HG03196 (cell line): ENCODE results near the gene ACAD8.

ENCODE experiments used
- ATAC-seq: cut with Tn5 transposase; IDR thresholded peaks from one replicate; pipeline ENCODE4 v1.9.1; 2021; ENCODE audit not compliant: unreplicated experiment

The ACAD8 gene

DNA sequence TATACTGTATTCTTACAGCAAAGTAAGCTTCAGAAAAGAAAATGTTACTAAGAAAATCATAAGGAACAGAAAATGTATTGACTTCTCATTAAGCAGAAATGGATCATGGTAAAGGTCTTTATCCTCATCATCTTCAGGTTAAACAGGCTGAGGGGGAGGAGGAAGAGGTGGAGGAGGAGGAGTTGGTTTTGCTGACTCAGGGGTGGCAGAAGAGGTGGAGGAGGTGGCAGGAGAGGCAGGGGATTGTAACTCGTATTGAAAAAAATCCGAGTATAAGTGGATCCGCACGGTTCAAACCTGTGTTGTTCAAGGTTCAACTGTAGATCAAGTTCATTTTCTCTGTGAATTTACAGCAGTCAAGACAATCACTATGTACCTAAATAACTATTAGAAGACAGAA lies 35.8 kb downstream of the ACAD8 start:
- ATAC-seq, result no peak

DNA sequence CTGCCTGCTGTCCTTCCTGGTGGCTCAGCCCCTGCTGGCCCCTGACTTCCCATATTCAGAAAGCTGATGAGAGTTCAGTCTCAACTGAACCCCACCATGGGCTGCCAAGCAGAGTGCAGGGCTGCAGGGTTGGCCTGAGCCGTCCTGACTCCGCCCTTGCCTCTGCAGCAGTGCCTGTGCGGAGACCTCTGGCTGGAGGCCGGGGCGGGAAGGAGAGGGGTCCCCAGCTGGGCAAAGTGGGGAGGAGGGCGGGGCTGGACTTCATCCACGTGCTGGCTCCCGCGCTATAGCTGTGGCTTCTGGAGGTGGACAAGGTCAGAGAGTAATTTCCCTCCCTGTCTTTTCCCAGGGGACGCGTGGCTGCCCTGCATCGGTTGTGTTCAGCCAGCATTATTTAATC lies 36.4 kb downstream of the ACAD8 start:
- no peak for ATAC-seq

DNA sequence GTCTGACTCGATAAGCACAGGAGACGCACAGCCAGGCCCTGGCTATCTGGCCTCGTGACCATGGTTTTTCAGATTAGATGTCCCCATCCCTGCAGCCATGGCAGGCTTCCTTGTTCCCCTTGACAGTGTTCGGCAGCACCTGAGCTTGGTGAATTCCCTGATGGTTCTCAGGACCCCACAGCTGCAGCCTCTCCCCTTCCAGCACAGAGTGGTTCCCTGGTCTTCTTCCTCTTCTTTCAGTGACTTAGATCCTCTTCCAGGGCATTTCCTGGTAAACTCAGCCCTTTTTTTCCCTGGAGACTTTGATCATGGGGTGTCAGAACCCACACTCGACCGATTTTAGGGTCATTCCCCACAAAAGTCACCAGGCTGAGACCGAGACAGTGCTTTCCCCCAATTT lies 37.3 kb downstream of the ACAD8 start:
- no peak for ATAC-seq

DNA sequence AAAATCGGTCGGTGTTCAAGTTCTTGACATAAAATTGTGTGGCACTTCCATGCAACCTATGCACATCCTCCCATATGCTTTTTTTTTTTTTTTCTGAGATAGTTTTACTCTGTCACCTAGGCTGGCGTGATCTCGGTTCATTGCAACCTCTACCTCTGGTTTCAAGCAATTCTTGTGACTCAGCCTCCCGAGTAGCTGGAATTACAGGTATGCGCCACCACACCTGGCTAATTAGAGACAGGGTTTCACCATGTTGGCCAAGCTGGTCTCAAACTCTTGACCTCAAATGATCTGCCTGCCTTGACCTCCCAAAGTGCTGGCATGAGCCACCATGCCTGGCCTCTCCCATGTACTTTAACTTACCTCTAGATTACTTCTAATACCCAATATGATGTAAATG lies 37.8 kb downstream of the ACAD8 start:
- ATAC-seq, result no peak

DNA sequence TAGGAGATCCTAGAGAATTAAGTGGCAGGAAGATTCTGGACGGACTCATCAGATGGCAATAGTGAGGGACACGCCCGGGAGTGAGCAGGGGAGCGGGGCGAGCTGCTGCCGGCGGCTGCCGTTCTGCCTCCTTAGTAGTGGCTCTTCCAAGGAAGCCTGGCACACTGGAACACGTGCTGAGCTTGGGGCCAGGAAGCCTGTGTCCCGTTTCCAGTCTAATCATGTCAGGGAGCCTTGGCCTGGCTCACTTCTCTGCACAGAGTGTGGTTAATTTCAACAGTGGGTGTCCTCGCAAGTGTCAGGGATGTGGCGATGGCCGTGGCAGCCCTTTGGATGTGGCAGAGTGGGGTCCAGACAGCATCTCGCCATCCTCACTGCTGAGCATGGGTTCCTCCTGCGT lies 39.3 kb downstream of the ACAD8 start:
- ATAC-seq, result no peak

DNA sequence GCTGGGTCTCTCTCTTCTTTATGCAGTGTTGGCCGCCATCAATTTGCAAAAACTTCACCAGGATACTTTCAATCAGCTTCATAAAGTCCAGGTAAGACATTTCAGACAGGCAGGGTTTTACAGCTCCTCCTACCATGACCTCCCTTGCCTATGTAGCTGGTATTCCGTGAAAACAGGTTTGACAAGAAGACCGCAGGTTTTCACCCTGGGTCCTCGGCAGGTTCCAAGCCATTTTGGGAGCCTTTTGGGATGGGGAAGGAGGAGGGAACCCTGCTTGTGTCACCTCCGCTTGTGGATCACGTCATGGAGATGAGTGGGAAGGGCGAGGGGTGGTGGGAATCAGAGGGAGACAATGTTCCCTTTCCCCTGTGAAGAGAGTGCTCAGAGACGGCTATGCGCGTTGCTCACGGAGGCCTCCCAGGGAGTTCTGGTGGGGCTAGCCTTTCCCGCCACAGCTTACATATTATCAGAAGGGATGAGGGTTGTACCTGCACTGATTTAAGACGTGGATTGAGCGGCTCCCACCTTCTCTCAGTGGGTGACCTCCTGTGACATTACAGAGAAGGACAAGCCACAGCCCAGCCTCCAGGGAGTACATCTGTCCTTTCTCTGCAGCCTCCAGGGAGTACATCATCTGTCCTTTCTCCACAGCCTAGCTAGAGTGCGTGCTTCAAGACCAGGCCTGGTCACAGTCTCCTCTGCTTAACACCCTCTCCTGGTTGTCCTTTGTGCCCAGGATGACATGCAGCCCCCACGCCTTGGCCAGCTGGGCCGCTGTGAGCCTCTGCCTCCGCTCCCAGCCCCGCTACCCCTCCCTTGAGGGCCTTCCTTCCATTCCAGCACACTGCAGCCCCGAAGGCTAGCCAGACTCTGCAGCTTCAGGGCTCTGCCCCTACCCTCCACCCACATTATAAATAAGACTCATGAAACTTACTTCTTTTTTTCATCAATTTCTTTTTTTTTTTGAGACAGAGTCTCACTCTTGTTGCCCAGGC lies 40.0 kb downstream of the ACAD8 start:
- no peak for ATAC-seq

DNA sequence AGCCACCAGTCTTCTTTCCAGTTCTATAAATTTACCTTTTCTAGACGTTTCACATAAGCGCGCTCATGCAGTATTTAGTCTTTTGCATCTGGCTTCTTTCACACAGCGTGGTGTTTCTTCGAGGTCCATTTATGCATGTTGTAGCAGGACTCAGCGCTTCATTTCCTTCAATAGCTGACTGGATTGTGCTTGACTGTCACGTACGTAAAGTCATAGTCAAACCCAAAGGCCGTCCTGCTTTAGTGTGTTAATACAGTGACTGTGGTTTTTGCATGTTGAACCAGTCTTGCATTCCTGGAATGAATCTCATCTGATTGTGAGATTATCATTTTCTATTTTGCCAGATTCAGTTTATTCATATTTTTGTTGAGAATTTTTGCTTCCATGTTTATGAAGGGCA lies 41.3 kb downstream of the ACAD8 start:
- ATAC-seq, result no peak

DNA sequence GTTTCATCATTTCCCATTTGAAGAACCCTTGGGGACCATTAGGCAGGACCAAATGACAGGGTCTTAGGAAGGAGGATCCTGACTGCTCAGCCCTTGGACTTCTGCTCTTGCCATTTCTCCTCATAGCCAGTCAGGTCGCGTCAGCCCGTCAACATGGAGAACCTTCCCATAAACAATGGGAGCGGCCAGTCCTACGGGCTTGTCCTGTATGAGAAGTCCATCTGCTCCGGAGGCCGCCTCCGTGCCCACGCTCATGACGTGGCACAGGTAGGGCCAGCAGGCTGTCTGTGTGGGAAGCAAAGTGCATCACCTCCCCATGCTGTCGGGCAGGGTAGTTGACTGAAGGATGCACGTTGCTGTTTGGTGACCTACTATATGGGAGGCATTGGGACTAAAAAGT lies 58.9 kb downstream of the ACAD8 start:
- no peak for ATAC-seq

DNA sequence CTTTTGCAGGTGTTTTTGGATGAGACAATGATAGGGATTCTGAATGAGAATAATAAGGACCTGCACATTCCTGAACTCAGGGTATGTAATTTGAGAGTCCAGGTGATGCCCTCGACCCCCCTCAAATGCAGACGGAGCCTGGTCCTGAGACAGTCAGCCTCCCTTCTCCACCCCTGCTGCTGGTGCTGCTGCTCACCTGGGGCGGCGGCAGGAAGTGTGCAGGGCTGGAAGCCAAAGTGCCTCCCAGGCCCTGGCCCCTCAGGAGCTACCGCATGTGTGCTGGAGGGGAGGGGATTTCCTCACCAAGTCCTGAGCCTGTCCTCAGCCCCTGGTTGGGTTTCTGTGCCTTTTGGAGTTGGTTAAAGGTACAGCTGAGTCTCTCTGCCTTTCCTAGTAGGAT lies 59.4 kb downstream of the ACAD8 start:
- ATAC-seq, result no peak

DNA sequence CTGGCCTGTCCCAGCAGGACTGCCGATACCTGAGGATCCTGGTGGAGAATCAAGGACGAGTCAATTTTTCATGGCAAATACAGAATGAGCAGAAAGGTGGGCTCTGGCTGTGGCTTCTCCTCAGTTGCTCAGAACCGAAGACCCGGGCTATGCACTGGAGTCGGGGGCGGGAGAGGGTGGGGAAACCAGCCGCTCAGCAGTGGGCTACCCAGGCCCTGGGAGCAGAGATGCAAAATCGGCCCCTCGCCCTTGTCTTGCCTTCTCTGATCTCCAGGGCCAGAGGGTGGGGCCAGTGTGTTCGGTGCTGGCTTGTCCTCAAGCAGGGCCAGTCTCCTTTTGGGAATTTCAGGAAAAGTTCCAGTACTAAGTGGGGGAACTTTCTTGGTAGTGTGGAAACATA lies 60.0 kb downstream of the ACAD8 start:
- no peak for ATAC-seq

DNA sequence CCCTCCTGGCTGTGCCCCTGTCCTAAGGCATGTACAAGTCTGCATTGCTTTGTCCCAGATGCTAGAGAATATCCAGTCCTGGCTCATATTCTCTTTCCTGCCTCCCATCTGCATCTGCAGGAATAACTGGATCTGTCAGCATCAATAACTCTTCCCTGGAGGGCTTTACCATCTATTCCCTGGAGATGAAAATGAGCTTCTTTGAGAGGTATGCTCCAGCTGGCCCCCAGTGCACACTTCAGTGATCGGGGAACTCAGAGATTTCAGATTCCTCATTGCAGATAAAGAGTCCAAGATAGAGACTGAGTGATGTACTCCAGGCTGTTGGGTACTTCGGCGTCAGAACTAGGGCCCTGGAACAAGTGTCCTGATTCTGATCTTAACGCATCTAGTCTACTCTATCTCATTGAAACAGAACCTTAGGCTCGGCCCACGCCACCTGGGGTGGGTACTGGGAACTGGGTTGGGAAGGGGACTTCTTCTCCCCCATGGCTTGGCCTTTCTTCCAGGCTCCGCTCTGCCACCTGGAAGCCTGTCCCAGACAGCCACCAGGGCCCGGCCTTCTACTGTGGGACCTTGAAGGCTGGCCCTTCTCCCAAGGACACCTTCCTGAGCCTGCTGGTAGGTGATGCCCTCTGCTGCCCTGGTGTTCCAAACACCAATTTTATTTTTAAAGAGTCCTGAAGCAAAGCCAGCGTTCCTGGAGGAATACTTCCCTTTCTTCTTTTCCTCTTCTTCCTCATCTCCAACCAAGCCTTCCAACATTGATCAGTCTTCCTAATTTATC lies 60.6 kb downstream of the ACAD8 start:
- no peak for ATAC-seq
